Mesothelial cell of epicardium (in vitro differentiated cells): Measurements from ENCODE around the gene PCDHAC1. TPM values are rescaled to one million over a fixed set of nuclear protein-coding genes. Genes with fewer than 3 reads are reported as not detected.

Experiments
- DNase-seq, 2 experiments: peaks; one replicate each; pipeline ENCODE4 v3.0.0; 2021; ENCODE audit warnings: low spot score in 2 of 2; ENCODE audit not compliant: unreplicated experiment in 2 of 2
- H3K27ac Mint-ChIP-seq: 2 replicates; pipeline ENCODE4 v1.8.0; 2021; ENCODE audit warnings: mixed read lengths
- H3K27me3 Mint-ChIP-seq: 2 replicates; pipeline ENCODE4 v1.8.0; 2021; ENCODE audit warnings: low read depth, mixed read lengths
- H3K36me3 Mint-ChIP-seq: 2 replicates; pipeline ENCODE4 v1.8.0; 2021; ENCODE audit warnings: mixed read lengths
- H3K4me1 Mint-ChIP-seq: 2 replicates; pipeline ENCODE4 v1.8.0; 2021; ENCODE audit warnings: mixed read lengths
- H3K4me3 Mint-ChIP-seq: 2 replicates; pipeline ENCODE4 v1.8.0; 2021; ENCODE audit warnings: mild to moderate bottlenecking, moderate library complexity, mixed read lengths
- H3K9me3 Mint-ChIP-seq: 2 replicates; pipeline ENCODE4 v1.8.0; 2021; ENCODE audit warnings: mixed read lengths
- CTCF ChIP-seq: fragments of 200-600 bp; sonication (generic); IDR thresholded peaks from one replicate; pipeline ENCODE4 v1.5.0; 2021; ENCODE audit warnings: antibody characterized with exemption; ENCODE audit not compliant: unreplicated experiment
- total RNA-seq: library from RNA; stranded (reverse); gene quantifications from 3 replicates; pipeline ENCODE4 v1.2.1, GENCODE V29; 2021

PCDHAC1 gene
- total RNA-seq, 1 donor from 2014 or later: 9.7 TPM

GRCh38 chr5:140883373-140883772 lies 42.7 kb upstream of the PCDHAC1 start:
- H3K27me3 Mint-ChIP-seq: no peaks in the 10 kb centered on the region
- H3K4me3 Mint-ChIP-seq: no peak overlapping the region
- H3K9me3 Mint-ChIP-seq: peaks cover 46% of the 10 kb centered on the region
- H3K36me3 Mint-ChIP-seq: peaks cover 59% of the 10 kb centered on the region
- H3K27ac Mint-ChIP-seq: no peak overlapping the region
- no peaks in the 10 kb centered on the region for H3K4me1 Mint-ChIP-seq
- no peak for DNase-seq
- no peak for TF ChIP-seq CTCF

- no peak overlapping the region for H3K4me3 Mint-ChIP-seq
- H3K36me3 Mint-ChIP-seq: peaks cover 53% of the 10 kb centered on the region
- peaks cover 41% of the 10 kb centered on the region for H3K9me3 Mint-ChIP-seq
- no peak for DNase-seq
- no peaks in the 10 kb centered on the region for H3K4me1 Mint-ChIP-seq
- no peaks in the 10 kb centered on the region for H3K27me3 Mint-ChIP-seq
- H3K27ac Mint-ChIP-seq: no peak overlapping the region
- no peak for TF ChIP-seq CTCF
Observed at GRCh38 chr5:140883927-140884697, 42.0 kb upstream of the PCDHAC1 start.

- no peak overlapping the region for H3K27ac Mint-ChIP-seq
- H3K4me3 Mint-ChIP-seq: no peak overlapping the region
- no peaks in the 10 kb centered on the region for H3K4me1 Mint-ChIP-seq
- peaks cover 51% of the 10 kb centered on the region for H3K36me3 Mint-ChIP-seq
- no peak for DNase-seq
- TF ChIP-seq CTCF: no peak
- peaks cover 49% of the 10 kb centered on the region for H3K9me3 Mint-ChIP-seq
- no peaks in the 10 kb centered on the region for H3K27me3 Mint-ChIP-seq
Observed at GRCh38 chr5:140916325-140916724, 9.8 kb upstream of the PCDHAC1 start.

GRCh38 chr5:140923601-140924000 lies 2.5 kb upstream of the PCDHAC1 start:
- Mint-ChIP-seq H3K4me3 (no peak overlapping the region), H3K36me3 (peaks cover 4% of the 10 kb centered on the region), H3K9me3 (no peaks in the 10 kb centered on the region), H3K27ac (no peak overlapping the region), H3K4me1 (peaks cover 12% of the 10 kb centered on the region), H3K27me3 (peaks cover 4% of the 10 kb centered on the region)
- no peak for DNase-seq
- no peak for TF ChIP-seq CTCF

DNA sequence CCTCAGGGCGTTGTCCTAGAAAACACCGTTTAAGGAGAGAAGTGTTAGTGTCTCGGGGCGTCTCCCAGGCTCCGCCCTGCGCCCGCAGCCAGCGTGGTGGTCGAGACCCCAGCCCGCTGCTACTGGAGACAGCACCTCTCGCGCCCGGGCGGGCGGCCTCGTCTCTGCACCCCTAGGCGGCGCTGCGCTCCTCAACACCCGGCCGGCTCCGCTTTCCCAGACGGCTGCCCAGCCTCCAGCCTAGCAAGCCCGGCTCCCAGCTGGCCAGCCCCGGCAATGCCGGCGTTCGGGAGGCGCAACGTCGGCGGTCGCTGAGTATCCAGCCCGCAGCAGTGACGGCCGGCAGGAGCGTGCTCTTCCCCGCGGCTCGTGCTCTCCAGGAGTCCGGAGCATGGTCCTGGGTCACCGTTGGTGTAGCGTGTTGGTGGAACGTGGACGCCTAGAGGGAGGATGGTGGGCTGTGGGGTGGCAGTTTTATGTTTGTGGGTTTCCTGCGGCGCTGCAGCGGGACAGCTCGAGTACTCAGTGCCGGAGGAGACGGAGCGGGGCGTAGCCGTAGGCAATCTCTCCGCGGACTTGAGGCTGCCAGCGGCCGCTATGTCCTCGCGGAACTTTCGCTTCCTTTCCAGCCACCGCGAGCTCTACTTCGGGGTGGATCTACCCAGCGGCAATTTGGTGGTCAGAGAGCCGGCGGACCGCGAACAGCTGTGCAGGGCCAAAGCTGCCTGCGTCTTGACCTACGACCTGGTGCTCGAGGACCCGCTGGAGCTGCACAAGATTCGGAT lies 536 bp downstream of the PCDHAC1 start:
- Mint-ChIP-seq H3K4me1 (peaks cover 12% of the 10 kb centered on the region), H3K27ac (peak overlapping the region; percentile 75), H3K27me3 (peaks cover 6% of the 10 kb centered on the region), H3K4me3 (peak overlapping the region; percentile 85), H3K36me3 (no peaks in the 10 kb centered on the region), H3K9me3 (no peaks in the 10 kb centered on the region)
- DNase-seq: peak; percentile 87 to 96
- peak; percentile 88 for TF ChIP-seq CTCF
